Osteoblast (primary cell): ENCODE measurements around the gene RLF. TPM values are rescaled to one million over a fixed set of nuclear protein-coding genes. Genes with fewer than 3 reads are reported as not detected.

ENCODE experiments used
- DNase-seq: peaks from one replicate; pipeline ENCODE4 v3.0.0; 2011; ENCODE audit warnings: low spot score, mixed read lengths; ENCODE audit not compliant: insufficient read length; ENCODE audit errors: missing footprints
- H2AFZ ChIP-seq: 2 replicates; pipeline ENCODE4 v1.6.0; 2011; ENCODE audit warnings: mild to moderate bottlenecking, low read length
- H3K27ac ChIP-seq: 2 replicates; pipeline ENCODE4 v1.5.1; 2011; ENCODE audit warnings: mild to moderate bottlenecking, low read depth, low read length, moderate library complexity
- H3K27me3 ChIP-seq: 2 replicates; pipeline ENCODE4 v1.6.0; 2012; ENCODE audit warnings: mild to moderate bottlenecking, control low read depth, inconsistent platforms, low read length, moderate library complexity; ENCODE audit not compliant: insufficient read depth
- H3K36me3 ChIP-seq: 2 replicates; pipeline ENCODE4 v1.5.1; 2011; ENCODE audit warnings: mild to moderate bottlenecking, low read length, control low read depth, moderate library complexity; ENCODE audit not compliant: insufficient read depth
- H3K4me1 ChIP-seq: 2 replicates; pipeline ENCODE4 v1.5.1; 2011; ENCODE audit warnings: mild to moderate bottlenecking, low read length, control low read depth, moderate library complexity; ENCODE audit not compliant: insufficient read depth
- H3K4me2 ChIP-seq: 2 replicates; pipeline ENCODE4 v1.6.0; 2011; ENCODE audit warnings: mild to moderate bottlenecking, low read length; ENCODE audit not compliant: insufficient read depth
- H3K4me3 ChIP-seq: fragments of 200-600 bp; sonication (generic); 3 replicates; pipeline ENCODE4 v1.5.1; 2012; ENCODE audit warnings: mild to moderate bottlenecking, low read length, inconsistent platforms; ENCODE audit not compliant: insufficient read depth
- H3K79me2 ChIP-seq: 2 replicates; pipeline ENCODE4 v1.6.0; 2012; ENCODE audit warnings: mild to moderate bottlenecking, low read length, control low read depth, inconsistent platforms; ENCODE audit not compliant: insufficient read depth
- H3K9me3 ChIP-seq: 2 replicates; pipeline ENCODE4 v1.5.1; 2011; ENCODE audit warnings: low read depth, low read length, control low read depth
- H4K20me1 ChIP-seq: 2 replicates; pipeline ENCODE4 v1.6.0; 2012; ENCODE audit warnings: mild to moderate bottlenecking, low read length, control low read depth; ENCODE audit not compliant: insufficient read depth
- total RNA-seq: library from RNA; depleted of rRNA; stranded (reverse); fragments of >200 nt; gene quantifications from 2 replicates; pipeline ENCODE4 v1.2.3, GENCODE V29; 2012
- TF ChIP-seq, protein P1 (sequence below): IDR thresholded peaks from 2 replicates; pipeline ENCODE4 v1.5.1; 2011; ENCODE audit warnings: mild to moderate bottlenecking, low read depth, low read length, moderate library complexity; ENCODE audit errors: extremely low read depth

The RLF gene
- total RNA-seq, 1 donor: 29.7 TPM

- Histone ChIP-seq H3K79me2 (no peaks in the 10 kb centered on the region), H3K4me1 (no peaks in the 10 kb centered on the region), H3K4me3 (no peak overlapping the region), H4K20me1 (no peaks in the 10 kb centered on the region), H3K27me3 (peaks cover 26% of the 10 kb centered on the region), H3K4me2 (no peak overlapping the region), H3K36me3 (no peaks in the 10 kb centered on the region), H2AFZ (no peak overlapping the region), H3K27ac (no peak overlapping the region), H3K9me3 (no peaks in the 10 kb centered on the region)
- DNase-seq: no peak
- TF ChIP-seq, protein P1, sequence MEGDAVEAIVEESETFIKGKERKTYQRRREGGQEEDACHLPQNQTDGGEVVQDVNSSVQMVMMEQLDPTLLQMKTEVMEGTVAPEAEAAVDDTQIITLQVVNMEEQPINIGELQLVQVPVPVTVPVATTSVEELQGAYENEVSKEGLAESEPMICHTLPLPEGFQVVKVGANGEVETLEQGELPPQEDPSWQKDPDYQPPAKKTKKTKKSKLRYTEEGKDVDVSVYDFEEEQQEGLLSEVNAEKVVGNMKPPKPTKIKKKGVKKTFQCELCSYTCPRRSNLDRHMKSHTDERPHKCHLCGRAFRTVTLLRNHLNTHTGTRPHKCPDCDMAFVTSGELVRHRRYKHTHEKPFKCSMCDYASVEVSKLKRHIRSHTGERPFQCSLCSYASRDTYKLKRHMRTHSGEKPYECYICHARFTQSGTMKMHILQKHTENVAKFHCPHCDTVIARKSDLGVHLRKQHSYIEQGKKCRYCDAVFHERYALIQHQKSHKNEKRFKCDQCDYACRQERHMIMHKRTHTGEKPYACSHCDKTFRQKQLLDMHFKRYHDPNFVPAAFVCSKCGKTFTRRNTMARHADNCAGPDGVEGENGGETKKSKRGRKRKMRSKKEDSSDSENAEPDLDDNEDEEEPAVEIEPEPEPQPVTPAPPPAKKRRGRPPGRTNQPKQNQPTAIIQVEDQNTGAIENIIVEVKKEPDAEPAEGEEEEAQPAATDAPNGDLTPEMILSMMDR: no peak
Measured at GRCh38 chr1:40122855-40123254, 38.3 kb upstream of the RLF start.

DNA sequence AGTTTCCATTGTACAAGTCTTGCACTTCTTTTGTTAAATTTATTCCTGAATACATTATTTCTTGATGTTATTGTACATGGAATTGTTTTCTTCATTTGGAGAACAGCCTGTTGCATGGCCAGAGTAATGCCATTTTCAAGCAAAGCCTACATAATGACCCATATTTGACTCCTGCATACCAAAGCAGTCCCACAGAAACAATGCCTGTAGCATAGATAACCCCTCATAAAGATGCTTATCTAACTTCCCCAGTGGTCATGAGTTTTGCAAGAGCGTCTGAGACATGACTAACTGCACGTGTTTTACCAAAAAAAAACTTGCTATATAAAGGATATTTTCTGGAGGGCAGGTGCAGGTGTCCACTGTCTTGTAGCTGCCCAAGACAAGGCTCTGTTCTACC is 30.3 kb upstream of the RLF start:
- TF ChIP-seq, protein P1: no peak
- H3K4me2 ChIP-seq: no peak overlapping the region
- no peak for DNase-seq

GRCh38 chr1:40132383-40133311 is 28.5 kb upstream of the RLF start:
- peak overlapping the region; percentile 69 for H3K4me3 ChIP-seq
- peak overlapping the region; percentile 89 for H2AFZ ChIP-seq
- peak overlapping the region; percentile 90 for H3K4me2 ChIP-seq
- H3K36me3 ChIP-seq: no peaks in the 10 kb centered on the region
- no peaks in the 10 kb centered on the region for H4K20me1 ChIP-seq
- H3K9me3 ChIP-seq: no peaks in the 10 kb centered on the region
- H3K27ac ChIP-seq: no peak overlapping the region
- no peaks in the 10 kb centered on the region for H3K4me1 ChIP-seq
- DNase-seq: peak; percentile 82
- H3K27me3 ChIP-seq: peaks cover 18% of the 10 kb centered on the region
- no peaks in the 10 kb centered on the region for H3K79me2 ChIP-seq
- TF ChIP-seq, protein P1: no peak

More for the DNA sequence above, 30.3 kb upstream of the RLF start:
- no peaks in the 10 kb centered on the region for H3K9me3 ChIP-seq
- H3K4me1 ChIP-seq: no peaks in the 10 kb centered on the region
- H3K79me2 ChIP-seq: no peaks in the 10 kb centered on the region
- H4K20me1 ChIP-seq: no peaks in the 10 kb centered on the region
- no peak overlapping the region for H2AFZ ChIP-seq
- no peaks in the 10 kb centered on the region for H3K36me3 ChIP-seq
- H3K27me3 ChIP-seq: peaks cover 20% of the 10 kb centered on the region
- no peak overlapping the region for H3K4me3 ChIP-seq
- no peak overlapping the region for H3K27ac ChIP-seq

DNA sequence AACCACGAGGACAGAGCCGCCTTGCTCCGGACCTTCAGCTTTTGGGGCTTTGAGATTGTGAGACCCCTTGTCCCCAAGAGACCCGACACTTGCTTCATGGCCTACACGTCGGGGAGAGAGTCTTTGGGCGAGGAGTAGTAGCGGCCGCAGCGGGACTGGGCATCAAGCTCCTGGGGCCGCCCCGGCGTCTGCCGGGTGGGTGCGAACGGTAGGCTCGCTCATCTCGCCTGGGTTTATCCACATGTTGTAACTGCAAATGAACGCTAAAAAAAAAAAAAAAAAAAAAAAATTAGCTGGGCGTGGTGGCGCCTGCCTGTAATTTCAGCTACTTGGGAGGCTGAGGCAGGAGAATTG is 27.9 kb upstream of the RLF start:
- no peaks in the 10 kb centered on the region for H3K9me3 ChIP-seq
- H3K79me2 ChIP-seq: no peaks in the 10 kb centered on the region
- TF ChIP-seq, protein P1: no peak
- no peaks in the 10 kb centered on the region for H4K20me1 ChIP-seq
- no peaks in the 10 kb centered on the region for H3K4me1 ChIP-seq
- peaks cover 18% of the 10 kb centered on the region for H3K27me3 ChIP-seq
- peak overlapping the region; percentile 89 for H2AFZ ChIP-seq
- H3K4me3 ChIP-seq: peak overlapping the region; percentile 69
- H3K27ac ChIP-seq: no peak overlapping the region
- peak overlapping the region; percentile 90 for H3K4me2 ChIP-seq
- no peaks in the 10 kb centered on the region for H3K36me3 ChIP-seq
- no peak for DNase-seq
